H1 (cell line): Measurements from ENCODE around the gene NLRP11. TPM values are rescaled to one million over a fixed set of nuclear protein-coding genes. Genes with fewer than 3 reads are reported as not detected.

Experiments used
- CTCF ChIA-PET: fragments of 300-600 bp; sonication (Branson Sonifier 250); formaldehyde crosslinking; loops from one replicate; lab custom pipeline; 2021; ENCODE audit not compliant: partially characterized antibody; lab: Charles Lee
- POLR2A ChIA-PET: fragments of 300-600 bp; sonication (Branson Sonifier 250); formaldehyde crosslinking; loops from one replicate; lab custom pipeline; 2021; ENCODE audit warnings: inconsistent platforms; ENCODE audit not compliant: partially characterized antibody; lab: Charles Lee
- DNase-seq, 2 experiments: peaks; one replicate each; pipeline versions ENCODE4 v3.0.0 to v3.0.0-alpha.2; 2010 to 2022; ENCODE audit warnings: low spot score in 2 of 2, low read depth in 1 of 2, mixed read lengths in 1 of 2
- FAIRE-seq: peaks from 2 replicates; lab custom pipeline; 2011; peaks lifted over from hg19 to GRCh38; lab: Jason Lieb, UNC
- H2AFZ ChIP-seq: 2 replicates; pipeline ENCODE4 v1.8.1; 2012; ENCODE audit warnings: low read length, inconsistent platforms
- H2AK5ac ChIP-seq: 2 replicates; pipeline ENCODE4 v1.6.1; 2013; ENCODE audit warnings: low read depth, low read length
- H2BK120ac ChIP-seq: replicated peaks from 2 replicates; pipeline ENCODE3; 2013; ENCODE audit warnings: low read depth, low read length, inconsistent platforms
- H2BK12ac ChIP-seq: 2 replicates; pipeline ENCODE4 v1.6.1; 2013; ENCODE audit warnings: low read depth, low read length
- H2BK15ac ChIP-seq: 2 replicates; pipeline ENCODE4 v1.6.1; 2013; ENCODE audit warnings: low read length
- H2BK20ac ChIP-seq: 2 replicates; pipeline ENCODE4 v1.6.1; 2013; ENCODE audit warnings: low read length
- H2BK5ac ChIP-seq: 2 replicates; pipeline ENCODE4 v1.6.1; 2013; ENCODE audit warnings: low read depth, low read length
- H3K14ac ChIP-seq: 2 replicates; pipeline ENCODE4 v1.6.1; 2013; ENCODE audit warnings: inconsistent platforms; ENCODE audit not compliant: insufficient read length
- H3K18ac ChIP-seq: 2 replicates; pipeline ENCODE4 v1.6.1; 2013; ENCODE audit warnings: low read length; ENCODE audit errors: extremely low read depth
- H3K23ac ChIP-seq: 2 replicates; pipeline ENCODE4 v1.6.1; 2013; ENCODE audit warnings: inconsistent platforms; ENCODE audit not compliant: insufficient read length
- H3K23me2 ChIP-seq: 2 replicates; pipeline ENCODE4 v1.6.1; 2013; ENCODE audit warnings: low read depth, low read length
- H3K27ac ChIP-seq: 2 replicates; pipeline ENCODE4 v1.6.1; 2011; ENCODE audit warnings: low read depth, low read length, inconsistent platforms
- H3K27me3 ChIP-seq, 4 experiments: replicated peaks in 1 of 4; 1 replicate in 1 of 4; 2 replicates in 3 of 4; pipeline versions ENCODE4 v1.6.1 to v1.8.1; 2011 to 2013; ENCODE audit warnings: low read length in 3 of 4, mild to moderate bottlenecking in 3 of 4, inconsistent platforms in 2 of 4, mixed read lengths in 2 of 4, moderate library complexity in 1 of 4; ENCODE audit not compliant: control insufficient read depth in 3 of 4, insufficient read depth in 3 of 4; ENCODE audit errors: extremely low read depth in 1 of 4
- H3K36me3 ChIP-seq, 4 experiments: 2 replicates each; pipeline versions ENCODE4 v1.6.1 to v1.8.1; 2011 to 2013; ENCODE audit warnings: mild to moderate bottlenecking in 4 of 4, low read length in 3 of 4, moderate library complexity in 2 of 4, control low read depth in 1 of 4, inconsistent platforms in 1 of 4; ENCODE audit not compliant: insufficient read depth in 4 of 4, control insufficient read depth in 2 of 4
- H3K4ac ChIP-seq: replicated peaks from 2 replicates; pipeline ENCODE3; 2013; ENCODE audit warnings: low read length, low read depth, mixed read lengths, inconsistent platforms; ENCODE audit not compliant: insufficient read length
- H3K4me1 ChIP-seq, 4 experiments: replicated peaks in 1 of 4; 1 replicate in 1 of 4; 2 replicates in 3 of 4; pipeline versions ENCODE4 v1.6.1 to v1.8.1; 2011 to 2013; ENCODE audit warnings: low read length in 3 of 4, inconsistent platforms in 2 of 4, mixed read lengths in 1 of 4; ENCODE audit not compliant: insufficient read depth in 4 of 4, control insufficient read depth in 3 of 4
- H3K4me2 ChIP-seq, 2 experiments: 2 replicates each; pipeline versions ENCODE4 v1.6.1 to v1.8.1; 2011 to 2013; ENCODE audit warnings: low read depth in 2 of 2, low read length in 2 of 2, control low read depth in 1 of 2, inconsistent platforms in 1 of 2, mild to moderate bottlenecking in 1 of 2; ENCODE audit not compliant: insufficient read depth in 1 of 2
- H3K4me3 ChIP-seq, 4 experiments: fragments of 200-600, 300-600 bp in 1 of 4; sonication (generic), shearing (Covaris generic), sonication (Bioruptor Twin) in 1 of 4; 2 replicates each; pipeline versions ENCODE4 v1.5.1 to v1.8.1; 2011 to 2016; ENCODE audit warnings: low read length in 4 of 4, low read depth in 3 of 4, control low read depth in 2 of 4, inconsistent platforms in 2 of 4, mild to moderate bottlenecking in 2 of 4, mixed read lengths in 1 of 4, moderate library complexity in 1 of 4; ENCODE audit not compliant: insufficient read depth in 2 of 4; ENCODE audit errors: extremely low read depth in 1 of 4
- H3K56ac ChIP-seq: replicated peaks from 2 replicates; pipeline ENCODE3; 2013; ENCODE audit warnings: low read depth, mild to moderate bottlenecking, mixed read lengths, low read length, inconsistent platforms; ENCODE audit not compliant: insufficient read length
- H3K79me1 ChIP-seq: 2 replicates; pipeline ENCODE4 v1.6.1; 2013; ENCODE audit warnings: low read depth, low read length, control low read depth
- H3K79me2 ChIP-seq, 2 experiments: 2 replicates each; pipeline versions ENCODE4 v1.6.1 to v1.8.1; 2012 to 2013; ENCODE audit warnings: low read length in 2 of 2, mild to moderate bottlenecking in 2 of 2, inconsistent platforms in 1 of 2; ENCODE audit not compliant: insufficient read depth in 2 of 2, control insufficient read depth in 1 of 2
- H3K9ac ChIP-seq, 4 experiments: replicated peaks in 1 of 4; 1 replicate in 1 of 4; 2 replicates in 3 of 4; pipeline versions ENCODE4 v1.6.1 to v1.8.1; 2011 to 2013; ENCODE audit warnings: low read depth in 3 of 4, low read length in 3 of 4, control low read depth in 2 of 4, mild to moderate bottlenecking in 2 of 4, moderate library complexity in 2 of 4, inconsistent platforms in 1 of 4; ENCODE audit errors: extremely low read depth in 1 of 4
- H3K9me3 ChIP-seq, 2 experiments: 2 replicates each; pipeline versions ENCODE4 v1.6.1 to v1.8.1; 2012 to 2013; ENCODE audit warnings: mild to moderate bottlenecking in 2 of 2, moderate library complexity in 2 of 2, control low read depth in 1 of 2, inconsistent platforms in 1 of 2, low read depth in 1 of 2, low read length in 1 of 2, mixed read lengths in 1 of 2; ENCODE audit not compliant: insufficient read depth in 2 of 2
- H4K20me1 ChIP-seq, 2 experiments: replicated peaks in 1 of 2; 2 replicates each; pipeline versions ENCODE3 to v1.8.1; 2011 to 2013; ENCODE audit warnings: inconsistent platforms in 2 of 2, low read length in 2 of 2, mild to moderate bottlenecking in 1 of 2; ENCODE audit not compliant: insufficient read depth in 2 of 2, control insufficient read depth in 1 of 2
- H4K5ac ChIP-seq: 2 replicates; pipeline ENCODE4 v1.6.1; 2013; ENCODE audit warnings: low read length, low read depth, mixed read lengths, inconsistent platforms; ENCODE audit not compliant: insufficient read length
- H4K8ac ChIP-seq: 2 replicates; pipeline ENCODE4 v1.8.0; 2013; ENCODE audit warnings: mild to moderate bottlenecking, moderate library complexity, low read length, inconsistent platforms; ENCODE audit not compliant: insufficient read depth; ENCODE audit errors: extremely low read depth
- H4K91ac ChIP-seq: replicated peaks from 2 replicates; pipeline ENCODE3; 2013; ENCODE audit warnings: low read length, mixed read lengths, inconsistent platforms; ENCODE audit not compliant: insufficient read length
- ATF3 ChIP-seq: IDR thresholded peaks from 2 replicates; pipeline ENCODE4 v1.6.1; 2011; ENCODE audit warnings: low read depth, mild to moderate bottlenecking, low read length; ENCODE audit not compliant: insufficient read depth
- BRCA1 ChIP-seq: IDR thresholded peaks from 2 replicates; pipeline ENCODE4 v1.6.1; 2012; ENCODE audit warnings: low read depth, low read length, improper control_type of control experiment
- CBX5 ChIP-seq: fragments of 300-800, 300-1000 bp; sonication (generic); IDR thresholded peaks from 2 replicates; pipeline ENCODE4 v1.7.1; 2016; ENCODE audit warnings: antibody characterized with exemption, low read length, low read depth
- CTBP2 ChIP-seq: IDR thresholded peaks from 2 replicates; pipeline ENCODE4 v1.7.0; 2011; ENCODE audit warnings: borderline replicate concordance, mild to moderate bottlenecking, moderate library complexity, mixed read lengths, low read length; ENCODE audit not compliant: insufficient read depth, insufficient read length
- CTCF ChIP-seq, 3 experiments: IDR thresholded peaks; 1 replicate in 2 of 3; 2 replicates in 1 of 3; pipeline versions ENCODE4 v1.5.1 to v1.6.1; 2011; ENCODE audit warnings: low read length in 3 of 3, mild to moderate bottlenecking in 3 of 3, inconsistent platforms in 2 of 3, low read depth in 1 of 3, moderate library complexity in 1 of 3; ENCODE audit not compliant: insufficient read depth in 1 of 3; ENCODE audit errors: control extremely low read depth in 1 of 3
- EP300 ChIP-seq, 2 experiments: IDR thresholded peaks; 1 replicate in 1 of 2; 2 replicates in 1 of 2; pipeline ENCODE4 v1.6.1; 2011 to 2012; ENCODE audit warnings: low read depth in 2 of 2, low read length in 2 of 2, mild to moderate bottlenecking in 2 of 2, borderline replicate concordance in 1 of 2, inconsistent platforms in 1 of 2, moderate library complexity in 1 of 2
- KDM4A ChIP-seq: IDR thresholded peaks from one replicate; pipeline ENCODE4 v1.7.1; 2012; ENCODE audit warnings: low read depth, mild to moderate bottlenecking, moderate library complexity, low read length, inconsistent platforms; ENCODE audit not compliant: severe bottlenecking
- SAP30 ChIP-seq: fragments of 300-600 bp; sonication (generic); IDR thresholded peaks from 2 replicates; pipeline ENCODE4 v1.7.1; 2012; ENCODE audit warnings: low read length, moderate library complexity, mild to moderate bottlenecking, inconsistent platforms; ENCODE audit not compliant: insufficient read depth, insufficient replicate concordance
- SP4 ChIP-seq: IDR thresholded peaks from 2 replicates; pipeline ENCODE4 v1.6.1; 2012; ENCODE audit warnings: low read length, inconsistent platforms
- SRF ChIP-seq: IDR thresholded peaks from 2 replicates; pipeline ENCODE4 v1.6.1; 2011; ENCODE audit warnings: mild to moderate bottlenecking, low read depth, low read length, moderate library complexity
- TEAD4 ChIP-seq: IDR thresholded peaks from 2 replicates; pipeline ENCODE4 v1.6.1; 2012; ENCODE audit warnings: low read depth, low read length, inconsistent platforms, mixed read lengths
- WGBS, 2 experiments: shearing (Covaris generic) in 1 of 2; methylation state at CpG; one replicate each; pipeline versions ENCODE4 v1.1.6 to v1.1.7; 2013 to 2015; ENCODE audit warnings: low lambda C conversion rate in 2 of 2, mixed read lengths in 2 of 2, inconsistent platforms in 1 of 2, low coverage in 1 of 2, missing lambda C conversion rate in 1 of 2; ENCODE audit not compliant: insufficient replicate concordance in 2 of 2, insufficient coverage in 1 of 2, insufficient read length in 1 of 2; ENCODE audit errors: extremely low coverage in 1 of 2, missing lambda C conversion rate in 1 of 2; 5-methylcytosine and 5-hydroxymethylcytosine counted together
- polyA plus RNA-seq, 7 experiments: library from polyadenylated mRNA; depleted of rRNA in 3 of 7; stranded (reverse) in 5 of 7; unstranded in 2 of 7; fragments of >200 nt in 5 of 7; fragments of 200-250 nt in 2 of 7; gene quantifications; 1 replicate in 5 of 7; 2 replicates in 1 of 7; 4 replicates in 1 of 7; pipeline versions ENCODE4 v1.2.1 to v1.2.3, GENCODE V29; 2011 to 2013; ENCODE audit warnings: missing spikeins in 2 of 7, mixed read lengths in 2 of 7
- total RNA-seq: library from RNA; stranded (reverse); fragmentation: NEBNext Ultra II Directional; extraction: Animal tissue kit (Norgen Biotek cat#: 25700); gene quantifications from 2 replicates; pipeline ENCODE4 v1.2.1, GENCODE V29; 2021

NLRP11 gene
- total and polyA plus RNA-seq, 2 of the 8 experiments (the other 6 are each of a cell fraction or from before 2014, with no cell fraction given), result not detected

GRCh38 chr19:55802281-55802680, 29.5 kb downstream of the NLRP11 start:
- H2BK12ac ChIP-seq, result no peak overlapping the region
- peaks cover 70 to 82% of the 10 kb centered on the region in 2 experiments for H3K9me3 ChIP-seq
- H3K18ac ChIP-seq, result no peak overlapping the region
- ChIA-PET CTCF (no interaction called here), POLR2A (no interaction called here)
- H3K79me2 ChIP-seq, result no peaks in the 10 kb centered on the region
- 75% methylated on average over 2 of the region's 2 CpGs; no CpG with 5 or more reads in 1 of the 2 experiments for WGBS, 2 experiments
- H3K27me3 ChIP-seq, result peaks cover 0 to 1% (median 0%) of the 10 kb centered on the region in 4 experiments; a peak in 1 of 7 replicates
- H3K4me2 ChIP-seq, result no peak overlapping the region
- H3K27ac ChIP-seq, result no peak overlapping the region
- H3K14ac ChIP-seq, result no peak overlapping the region
- H2AK5ac ChIP-seq, result no peak overlapping the region
- H2BK15ac ChIP-seq, result no peak overlapping the region
- no peak overlapping the region for H4K5ac ChIP-seq
- H4K91ac ChIP-seq, result no peak overlapping the region
- H4K8ac ChIP-seq, result no peak overlapping the region
- H3K9ac ChIP-seq, result no peak overlapping the region
- no peaks in the 10 kb centered on the region for H3K36me3 ChIP-seq
- H3K79me1 ChIP-seq, result no peaks in the 10 kb centered on the region
- no peak overlapping the region for H2BK120ac ChIP-seq
- H3K4me1 ChIP-seq, result no peaks in the 10 kb centered on the region
- no peaks in the 10 kb centered on the region for H3K23me2 ChIP-seq
- H3K4me3 ChIP-seq, result no peak overlapping the region
- no peak overlapping the region for H3K4ac ChIP-seq
- no peak overlapping the region for H2BK20ac ChIP-seq
- no peak overlapping the region for H2AFZ ChIP-seq
- no peak overlapping the region for H2BK5ac ChIP-seq
- H3K23ac ChIP-seq, result no peak overlapping the region
- H3K56ac ChIP-seq, result no peak overlapping the region
- no peaks in the 10 kb centered on the region for H4K20me1 ChIP-seq
- no peak for FAIRE-seq
- no peak for DNase-seq
- TF ChIP-seq CTCF (IDR thresholded peaks at IDR 0.05; ENCODE audit: control extremely low read depth in 1 of 3, insufficient read depth in 1 of 3, low read depth in 1 of 3, low read length in 3 of 3) (no peak), CTBP2 (no peak), BRCA1 (no peak), SAP30 (no peak), EP300 (IDR thresholded peaks at IDR 0.05; ENCODE audit: borderline replicate concordance in 1 of 2, low read depth in 2 of 2, low read length in 2 of 2) (no peak), SRF (no peak), TEAD4 (no peak), CBX5 (no peak), ATF3 (no peak), SP4 (no peak), KDM4A (no peak)
